Mammary epithelial cell (primary cell): ENCODE measurements around the gene AREL1.

Experiments
- EZH2 ChIP-seq: IDR thresholded peaks from 2 replicates; pipeline ENCODE4 v1.6.1; 2012; ENCODE audit warnings: low read length, inconsistent platforms, borderline replicate concordance
- TF ChIP-seq, protein P1 (sequence below), 2 donors: IDR thresholded peaks in 1 of 2; conservative IDR thresholded peaks in 1 of 2; 2 replicates each; pipeline ENCODE4 v1.5.1; 2011 to 2012; ENCODE audit warnings: inconsistent platforms in 2 of 2, low read length in 2 of 2, mild to moderate bottlenecking in 2 of 2, control low read depth in 1 of 2, low read depth in 1 of 2; ENCODE audit not compliant: insufficient read depth in 1 of 2; ENCODE audit errors: extremely low read depth in 1 of 2

- TF ChIP-seq EZH2 = no peak
- TF ChIP-seq, protein P1, sequence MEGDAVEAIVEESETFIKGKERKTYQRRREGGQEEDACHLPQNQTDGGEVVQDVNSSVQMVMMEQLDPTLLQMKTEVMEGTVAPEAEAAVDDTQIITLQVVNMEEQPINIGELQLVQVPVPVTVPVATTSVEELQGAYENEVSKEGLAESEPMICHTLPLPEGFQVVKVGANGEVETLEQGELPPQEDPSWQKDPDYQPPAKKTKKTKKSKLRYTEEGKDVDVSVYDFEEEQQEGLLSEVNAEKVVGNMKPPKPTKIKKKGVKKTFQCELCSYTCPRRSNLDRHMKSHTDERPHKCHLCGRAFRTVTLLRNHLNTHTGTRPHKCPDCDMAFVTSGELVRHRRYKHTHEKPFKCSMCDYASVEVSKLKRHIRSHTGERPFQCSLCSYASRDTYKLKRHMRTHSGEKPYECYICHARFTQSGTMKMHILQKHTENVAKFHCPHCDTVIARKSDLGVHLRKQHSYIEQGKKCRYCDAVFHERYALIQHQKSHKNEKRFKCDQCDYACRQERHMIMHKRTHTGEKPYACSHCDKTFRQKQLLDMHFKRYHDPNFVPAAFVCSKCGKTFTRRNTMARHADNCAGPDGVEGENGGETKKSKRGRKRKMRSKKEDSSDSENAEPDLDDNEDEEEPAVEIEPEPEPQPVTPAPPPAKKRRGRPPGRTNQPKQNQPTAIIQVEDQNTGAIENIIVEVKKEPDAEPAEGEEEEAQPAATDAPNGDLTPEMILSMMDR (conservative IDR thresholded peaks at IDR 0.05 in 1 of 2, IDR thresholded peaks at IDR 0.05 in 1 of 2; ENCODE audit: extremely low read depth in 1 of 2, insufficient read depth in 1 of 2, low read depth in 1 of 2, low read length in 2 of 2) = no peak
Observed at GRCh38 chr14:74710480-74710879, 2.4 kb downstream of the AREL1 start.
